IMR-90 (cell line): ENCODE data around the gene ACTA2. TPM values are rescaled to one million over a fixed set of nuclear protein-coding genes. Genes with fewer than 3 reads are reported as not detected.
A peak's percentile ranks its signal among the peaks of the same experiment; 100 is the strongest.

ENCODE experiments used
- ATAC-seq: fragments of 200-7000 bp; cut with Tn5 transposase; 2 replicates; pipeline ENCODE4 v1.9.1; 2020; ENCODE audit warnings: low read depth, mild to moderate bottlenecking, moderate library complexity
- BruUV-seq: library from RNA; stranded (reverse); fragments of 400-500 nt; replicated peaks from 2 replicates; lab custom pipeline; 2021; lab: Mats Ljungman, UMichigan
- CTCF ChIA-PET: fragments of 300-600 bp; formaldehyde crosslinking; extraction: SDS; loops from one replicate; lab custom pipeline; 2021; ENCODE audit warnings: antibody characterized with exemption; lab: Yijun Ruan, JAX
- POLR2A ChIA-PET: fragments of 300-600 bp; sonication (Branson Sonifier 250); formaldehyde crosslinking; loops from one replicate; lab custom pipeline; 2022; ENCODE audit warnings: antibody characterized with exemption; ENCODE audit not compliant: unreplicated experiment; lab: Charles Lee
- DNase-seq: peaks from one replicate; pipeline ENCODE4 v3.0.0; 2013
- H2AFZ ChIP-seq: replicated peaks from 2 replicates; pipeline ENCODE3; 2013; ENCODE audit warnings: low read length, mild to moderate bottlenecking; ENCODE audit not compliant: poor library complexity
- H2AK5ac ChIP-seq: 2 replicates; pipeline ENCODE4 v1.6.1; 2013; ENCODE audit warnings: low read depth, low read length, inconsistent platforms
- H2AK9ac ChIP-seq: replicated peaks from 2 replicates; pipeline ENCODE3; 2013; ENCODE audit warnings: mild to moderate bottlenecking, low read depth, low read length, moderate library complexity; ENCODE audit not compliant: poor library complexity
- H2BK120ac ChIP-seq: 2 replicates; pipeline ENCODE4 v1.6.1; 2013; ENCODE audit warnings: low read depth, low read length, inconsistent platforms
- H2BK15ac ChIP-seq: 3 replicates; pipeline ENCODE4 v1.6.1; 2013; ENCODE audit warnings: low read depth, low read length, inconsistent platforms
- H2BK20ac ChIP-seq: 2 replicates; pipeline ENCODE4 v1.6.1; 2013; ENCODE audit warnings: low read depth, mild to moderate bottlenecking, inconsistent platforms, low read length, moderate library complexity
- H2BK5ac ChIP-seq: 2 replicates; pipeline ENCODE4 v1.6.1; 2013; ENCODE audit warnings: mild to moderate bottlenecking, low read depth, low read length, inconsistent platforms; ENCODE audit not compliant: poor library complexity, severe bottlenecking
- H3K14ac ChIP-seq: replicated peaks from 2 replicates; pipeline ENCODE4 v1.6.1; 2013; ENCODE audit warnings: low read depth, low read length, inconsistent platforms
- H3K18ac ChIP-seq: 2 replicates; pipeline ENCODE4 v1.6.1; 2013; ENCODE audit warnings: low read depth, low read length, control low read depth
- H3K23ac ChIP-seq: 2 replicates; pipeline ENCODE4 v1.6.1; 2013; ENCODE audit warnings: low read depth, low read length, inconsistent platforms
- H3K27ac ChIP-seq: 2 replicates; pipeline ENCODE4 v1.5.1; 2013; ENCODE audit warnings: mild to moderate bottlenecking, control low read depth, low read length; ENCODE audit not compliant: insufficient read depth
- H3K27me3 ChIP-seq: 2 replicates; pipeline ENCODE4 v1.6.1; 2013; ENCODE audit warnings: low read length; ENCODE audit not compliant: control insufficient read depth, insufficient read depth
- H3K36me3 ChIP-seq: 2 replicates; pipeline ENCODE4 v1.6.1; 2013; ENCODE audit warnings: low read length, mixed read lengths; ENCODE audit not compliant: control insufficient read depth, insufficient read depth
- H3K4ac ChIP-seq: 2 replicates; pipeline ENCODE4 v1.6.1; 2013; ENCODE audit warnings: low read depth, low read length, inconsistent platforms
- H3K4me1 ChIP-seq: 2 replicates; pipeline ENCODE4 v1.6.1; 2013; ENCODE audit warnings: low read length, mixed read lengths; ENCODE audit not compliant: control insufficient read depth, insufficient read depth
- H3K4me2 ChIP-seq: 2 replicates; pipeline ENCODE4 v1.6.1; 2013; ENCODE audit warnings: low read depth, mild to moderate bottlenecking, control low read depth, low read length, moderate library complexity
- H3K4me3 ChIP-seq: 2 replicates; pipeline ENCODE4 v1.5.1; 2013; ENCODE audit warnings: low read depth, mild to moderate bottlenecking, control low read depth, low read length, moderate library complexity; ENCODE audit not compliant: insufficient read depth
- H3K56ac ChIP-seq: 2 replicates; pipeline ENCODE4 v1.6.1; 2013; ENCODE audit warnings: low read length, inconsistent platforms; ENCODE audit not compliant: insufficient read depth; ENCODE audit errors: extremely low read depth
- H3K79me1 ChIP-seq, 2 experiments: 2 replicates each; pipeline ENCODE4 v1.6.1; 2013; ENCODE audit warnings: low read length in 2 of 2, inconsistent platforms in 1 of 2, low read depth in 1 of 2
- H3K9ac ChIP-seq: 2 replicates; pipeline ENCODE4 v1.6.1; 2013; ENCODE audit warnings: low read depth, low read length, control low read depth
- H3K9me1 ChIP-seq: 2 replicates; pipeline ENCODE4 v1.6.1; 2013; ENCODE audit warnings: low read length, inconsistent platforms; ENCODE audit not compliant: insufficient read depth
- H3K9me3 ChIP-seq: 2 replicates; pipeline ENCODE4 v1.6.1; 2013; ENCODE audit warnings: low read length; ENCODE audit not compliant: control insufficient read depth, insufficient read depth
- H4K20me1 ChIP-seq: 2 replicates; pipeline ENCODE4 v1.6.1; 2013; ENCODE audit warnings: low read length, inconsistent platforms; ENCODE audit not compliant: insufficient read depth
- H4K5ac ChIP-seq: 2 replicates; pipeline ENCODE4 v1.6.1; 2013; ENCODE audit warnings: mild to moderate bottlenecking, low read depth, low read length, control low read depth
- H4K8ac ChIP-seq, 2 experiments: 2 replicates each; pipeline ENCODE4 v1.6.1; 2013; ENCODE audit warnings: low read depth in 2 of 2, low read length in 2 of 2, control low read depth in 1 of 2, inconsistent platforms in 1 of 2
- H4K91ac ChIP-seq: 2 replicates; pipeline ENCODE4 v1.6.1; 2013; ENCODE audit warnings: low read depth, low read length, inconsistent platforms; ENCODE audit not compliant: insufficient read depth
- BHLHE40 ChIP-seq: fragments of 150-350 bp; IDR thresholded peaks from 2 replicates; pipeline ENCODE4 v1.6.1; 2016; ENCODE audit warnings: mild to moderate bottlenecking, low read depth, low read length
- CEBPB ChIP-seq: IDR thresholded peaks from 2 replicates; pipeline ENCODE4 v1.6.1; 2012; ENCODE audit warnings: low read depth, low read length, improper control_type of control experiment
- CHD1 ChIP-seq: IDR thresholded peaks from 2 replicates; pipeline ENCODE4 v1.6.1; 2012; ENCODE audit warnings: low read depth, low read length, improper control_type of control experiment
- CTCF ChIP-seq: conservative IDR thresholded peaks from 2 replicates; pipeline ENCODE4 v1.5.1; 2012; ENCODE audit warnings: mild to moderate bottlenecking, low read depth, low read length, improper control_type of control experiment
- ELK1 ChIP-seq: fragments of 150-350 bp; IDR thresholded peaks from 2 replicates; pipeline ENCODE4 v1.6.1; 2016; ENCODE audit warnings: low read depth, mild to moderate bottlenecking, low read length, moderate library complexity, borderline replicate concordance
- FOS ChIP-seq: fragments of 150-350 bp; IDR thresholded peaks from 2 replicates; pipeline ENCODE4 v1.6.1; 2016; ENCODE audit warnings: low read depth, low read length
- MAFK ChIP-seq: IDR thresholded peaks from 2 replicates; pipeline ENCODE4 v1.6.1; 2012; ENCODE audit warnings: low read depth, low read length, improper control_type of control experiment
- MAZ ChIP-seq: IDR thresholded peaks from 2 replicates; pipeline ENCODE4 v1.6.1; 2012; ENCODE audit warnings: low read depth, mild to moderate bottlenecking, low read length, improper control_type of control experiment, moderate library complexity, borderline replicate concordance
- MXI1 ChIP-seq: IDR thresholded peaks from 2 replicates; pipeline ENCODE4 v1.6.1; 2012; ENCODE audit warnings: low read depth, mild to moderate bottlenecking, low read length, moderate library complexity, borderline replicate concordance
- NFE2L2 ChIP-seq: fragments of 150-350 bp; IDR thresholded peaks from 2 replicates; pipeline ENCODE4 v1.6.1; 2016; ENCODE audit warnings: low read depth, mild to moderate bottlenecking, low read length
- POLR2A ChIP-seq: IDR thresholded peaks from 2 replicates; pipeline ENCODE4 v1.6.1; 2012; ENCODE audit warnings: mild to moderate bottlenecking, low read depth, low read length
- RAD21 ChIP-seq: IDR thresholded peaks from 2 replicates; pipeline ENCODE4 v1.6.1; 2012; ENCODE audit warnings: low read length, improper control_type of control experiment
- RCOR1 ChIP-seq: IDR thresholded peaks from 2 replicates; pipeline ENCODE4 v1.6.1; 2012; ENCODE audit warnings: mild to moderate bottlenecking, low read length, improper control_type of control experiment; ENCODE audit not compliant: insufficient replicate concordance
- RFX5 ChIP-seq: IDR thresholded peaks from 2 replicates; pipeline ENCODE4 v1.8.0; 2012; ENCODE audit warnings: low read depth, mild to moderate bottlenecking, low read length, moderate library complexity
- SMC3 ChIP-seq: fragments of 150-350 bp; IDR thresholded peaks from 2 replicates; pipeline ENCODE4 v1.6.1; 2016; ENCODE audit warnings: low read depth, mild to moderate bottlenecking, antibody characterized with exemption, low read length, moderate library complexity
- USF2 ChIP-seq: fragments of 150-350 bp; IDR thresholded peaks from 2 replicates; pipeline ENCODE4 v1.6.1; 2017; ENCODE audit warnings: mild to moderate bottlenecking, antibody characterized with exemption, low read length, low read depth
- dilution Hi-C: fragments of 300-500 bp; cut with HindIII; formaldehyde crosslinking; loops from one replicate; pipeline ENCODE4 v1.14.3; 2018; ENCODE audit warnings: low sequenced_read_pairs; ENCODE audit not compliant: unreplicated experiment
- in situ Hi-C: fragments of 300-500 bp; cut with MboI; formaldehyde crosslinking; loops from 3 replicates; pipeline ENCODE4 v1.14.3; 2019; ENCODE audit warnings: low sequenced_read_pairs, inconsistent platforms, mixed read lengths
- intact Hi-C: fragments of 100-400 bp; cut with micrococcal nuclease; formaldehyde crosslinking; loops from 2 replicates; pipeline ENCODE4 v1.10.0; 2022
- polyA plus RNA-seq, 3 experiments: library from polyadenylated mRNA; depleted of rRNA; stranded (reverse); fragments of >200 nt; gene quantifications; 2 replicates each; pipeline ENCODE4 v1.2.3, GENCODE V29; 2012; ENCODE audit warnings: low replicate concordance in 1 of 3
- total RNA-seq: library from RNA; depleted of rRNA; stranded (reverse); fragments of >200 nt; gene quantifications from 2 replicates; pipeline ENCODE4 v1.2.3, GENCODE V29; 2012

The ACTA2 gene
- total and polyA plus RNA-seq, 2 of the 4 experiments (the other 2 are of a cell fraction), result 978 to 1,235 TPM

- POLR2A ChIA-PET, result interaction anchor here (0.7 kb wide), 1 partner anchor 10 kb away, joined by 3 read pairs; no protein-coding TSS in a partner anchor
- CTCF ChIA-PET, result no interaction called here
- no TSS peak for BruUV-seq
Measured at GRCh38 chr10:88888810-88889445, 63.6 kb downstream of the ACTA2 start.

More at GRCh38 chr10:88888810-88889445, 63.6 kb downstream of the ACTA2 start:
- DNase-seq (no peak), ATAC-seq (no peak)
- no peak overlapping the region for H3K18ac ChIP-seq
- in situ Hi-C loops, result no loop called here
- H2AK5ac ChIP-seq, result no peak overlapping the region
- H2BK120ac ChIP-seq, result peak overlapping the region; percentile 30; the same call in 1 of the 2 replicates
- no peak overlapping the region for H4K5ac ChIP-seq
- H3K27ac ChIP-seq, result peak overlapping the region; percentile 18; the same call in 1 of the 2 replicates
- no peak overlapping the region; the same call in 2 of the 3 replicates for H2BK15ac ChIP-seq
- H3K14ac ChIP-seq, result no peak overlapping the region
- no peak overlapping the region for H3K4me3 ChIP-seq
- peak overlapping the region in 1 of 2 experiments; percentile 55; a peak in 1 of 4 replicates for H4K8ac ChIP-seq
- no peak overlapping the region for H2AFZ ChIP-seq
- no peak overlapping the region for H3K23ac ChIP-seq
- no peak overlapping the region for H2AK9ac ChIP-seq
- H4K20me1 ChIP-seq, result no peaks in the 10 kb centered on the region
- no peaks in the 10 kb centered on the region for H3K27me3 ChIP-seq
- dilution Hi-C loops, result no loop called here
- H3K36me3 ChIP-seq, result peaks cover 2% of the 10 kb centered on the region; the same call in 1 of the 2 replicates
- no peak overlapping the region for H3K4me2 ChIP-seq
- H4K91ac ChIP-seq, result no peak overlapping the region
- peak overlapping the region; percentile 20; the same call in 1 of the 2 replicates for H3K4ac ChIP-seq
- H3K9ac ChIP-seq, result no peak overlapping the region
- no peak overlapping the region for H3K56ac ChIP-seq
- no peak for TF ChIP-seq CHD1
- no peak for TF ChIP-seq CTCF
- TF ChIP-seq MXI1, result no peak
- no peak for TF ChIP-seq FOS
- no peak for TF ChIP-seq MAZ
- TF ChIP-seq RAD21, result no peak
- TF ChIP-seq CEBPB, result no peak
- TF ChIP-seq NFE2L2, result no peak
- no peak for TF ChIP-seq POLR2A
- TF ChIP-seq RCOR1, result no peak
- TF ChIP-seq ELK1, result no peak
- no peak for TF ChIP-seq USF2
- TF ChIP-seq BHLHE40, result no peak
- TF ChIP-seq SMC3, result no peak
- no peak for TF ChIP-seq RFX5
- TF ChIP-seq MAFK, result no peak
- peaks cover 38% of the 10 kb centered on the region for H3K4me1 ChIP-seq
- peak overlapping the region; percentile 94 for H2BK5ac ChIP-seq
- H3K9me3 ChIP-seq, result no peaks in the 10 kb centered on the region
- peaks cover 22% of the 10 kb centered on the region for H3K9me1 ChIP-seq
- H3K79me1 ChIP-seq, result peaks cover 13 to 59% of the 10 kb centered on the region in 2 experiments
- no peak overlapping the region for H2BK20ac ChIP-seq
- intact Hi-C loops, result no loop called here
